Heart left ventricle (tissue), 13 donors: ENCODE data around the gene PSG1.
"Not testable (repeated sequence)": the region's sequence is repeated elsewhere in the genome, so short reads cannot be mapped to it uniquely, and the experiment has no call there.

Experiments
- CTCF ChIP-seq, 12 donors: fragments of 200-600 bp; sonication (generic) in 4 of 12; IDR thresholded peaks; one replicate each; pipeline versions ENCODE4 v1.5.0 to v1.8.0; 2018 to 2022; ENCODE audit warnings: antibody characterized with exemption in 12 of 12, mild to moderate bottlenecking in 5 of 12
- POLR2A ChIP-seq, 2 donors: fragments of 450-650 bp; IDR thresholded peaks; one replicate each; pipeline ENCODE4 v1.6.1; 2017; ENCODE audit warnings: antibody characterized with exemption in 2 of 2, mild to moderate bottlenecking in 2 of 2, moderate library complexity in 2 of 2
- donor health status: ischemic (EF 13 %, LVEDD 7.1; RV severe dilation, severe dysfunction).
- donor health status: DM: no; HTN: yes; CAD: no.
- donor health status: DM: no; HTN: no; CAD: no.
- donor health status: ischemic (EF 25% LVEDD 6.9; RV normal size, moderate dysfunction).
- donor health status: ischemic (EF 25% LVEDD 5.7; RV mildly dilated, moderate dysfunction).
- donor health status: ischemic (EF 35%, LVEDD 5.7; RV mildly dilated, moderate dysfunction).
- donor health status: nonischemic (EF 11% LVEDD 7.7; RV severe dilation, severe dysfunction).
- donor health status: DM: yes; HTN: yes; CAD: no.
- donor health status: PGD.
- donor health status: ischemic (EF 29% LVEDD 5.4; RV normal size, mild dysfunction).
- donor health status: nonischemic (EF 23%, LVEDD 6.1; RV moderate dilation, normal function).

GRCh38 chr19:42906162-42906561, 26.6 kb upstream of the PSG1 start:
- not testable (repeated sequence) for TF ChIP-seq CTCF, POLR2A (IDR thresholded peaks at IDR 0.05)
